ENCODE measurements around the gene MYO9A. TPM values are rescaled to one million over a fixed set of nuclear protein-coding genes. Genes with fewer than 3 reads are reported as not detected.

The MYO9A gene
- total and polyA plus RNA-seq, 2 donors (not counting 1 experiment from before 2014, with no cell fraction given), result 6.2 to 66.1 TPM

GRCh38 chr15:71807125-71807629, 310.8 kb downstream of the MYO9A start:
- no peak for ATAC-seq (ENCODE audit: low read depth)
- H3K9me3 Mint-ChIP-seq (ENCODE audit: insufficient read depth), result no peaks in the 10 kb centered on the region

GRCh38 chr15:71806452-71806931, 311.5 kb downstream of the MYO9A start:
- Histone ChIP-seq H3K9me3 (ENCODE audit: control extremely low read depth in 1 of 3, control insufficient read depth in 2 of 3, insufficient read depth in 1 of 3, low read length in 2 of 3) (peaks cover 0 to 7% (median 0%) of the 10 kb centered on the region in 3 donors), H3K4me1 (ENCODE audit: control insufficient read depth in 2 of 2, insufficient read depth in 2 of 2, low read length in 2 of 2) (no peaks in the 10 kb centered on the region), H3K27ac (ENCODE audit: low read length in 2 of 2) (no peak overlapping the region), H4K20me1 (ENCODE audit: control insufficient read depth, insufficient read depth, low read length, poor library complexity, severe bottlenecking) (no peaks in the 10 kb centered on the region), H3K4me2 (replicated peaks; ENCODE audit: low read depth, low read length, poor library complexity, severe bottlenecking) (no peak overlapping the region), H3K79me2 (ENCODE audit: control insufficient read depth, insufficient read depth, low read length) (no peaks in the 10 kb centered on the region), H3K9ac (ENCODE audit: low read length) (no peak overlapping the region), H3K36me3 (replicated peaks in 1 of 2; ENCODE audit: control extremely low read depth in 1 of 2, control insufficient read depth in 1 of 2, extremely low read depth in 1 of 2, insufficient read depth in 2 of 2, low read length in 1 of 2) (no peaks in the 10 kb centered on the region), H2AFZ (ENCODE audit: insufficient read depth, low read depth, low read length, poor library complexity, severe bottlenecking) (no peak overlapping the region), H3K4me3 (ENCODE audit: control extremely low read depth in 1 of 5, extremely low read depth in 1 of 5, insufficient read depth in 1 of 5, low read depth in 2 of 5, low read length in 4 of 5) (no peak overlapping the region), H3K27me3 (replicated peaks in 1 of 4; ENCODE audit: control extremely low read depth in 1 of 4, control insufficient read depth in 3 of 4, insufficient read depth in 4 of 4, low read length in 3 of 4) (peaks cover 0 to 2% (median 0%) of the 10 kb centered on the region in 4 experiments)
- intact Hi-C loops (cut with micrococcal nuclease), result no loop called here
- H3K4me1 Mint-ChIP-seq, result peaks cover 2% of the 10 kb centered on the region
- no peak for DNase-seq
- H3K27me3 Mint-ChIP-seq, result peaks cover 7% of the 10 kb centered on the region
- POLR2A ChIA-PET, result no interaction called here
- no peak for ATAC-seq (ENCODE audit: low read depth)
- 70% methylated on average over 3 of the region's 7 CpGs for WGBS (ENCODE audit: insufficient coverage)
- no peaks in the 10 kb centered on the region for H3K9me3 Mint-ChIP-seq (ENCODE audit: insufficient read depth)
- CTCF ChIA-PET, result no interaction called here
- no peak overlapping the region for H3K4me3 Mint-ChIP-seq
- no peak overlapping the region for H3K27ac Mint-ChIP-seq
- no peak for TF ChIP-seq EZH2 (IDR thresholded peaks at IDR 0.05; ENCODE audit: borderline replicate concordance, insufficient read depth, low read depth, low read length, poor library complexity, severe bottlenecking)

More at GRCh38 chr15:71807125-71807629, 310.8 kb downstream of the MYO9A start:
- H3K27me3 ChIP-seq (replicated peaks in 1 of 4; ENCODE audit: control extremely low read depth in 1 of 4, control insufficient read depth in 3 of 4, insufficient read depth in 4 of 4, low read length in 3 of 4), result peaks cover 0 to 2% (median 0%) of the 10 kb centered on the region in 4 experiments
- TF ChIP-seq CTCF (IDR thresholded peaks at IDR 0.05), result no peak
- no peak for TF ChIP-seq EZH2 (IDR thresholded peaks at IDR 0.05; ENCODE audit: borderline replicate concordance, insufficient read depth, low read depth, low read length, poor library complexity, severe bottlenecking)
- H3K27me3 Mint-ChIP-seq, result peaks cover 7% of the 10 kb centered on the region
- CTCF ChIA-PET, result no interaction called here
- H3K4me1 Mint-ChIP-seq, result peaks cover 2% of the 10 kb centered on the region
- intact Hi-C loops (cut with micrococcal nuclease), result no loop called here
- no peaks in the 10 kb centered on the region for H3K4me1 ChIP-seq (ENCODE audit: control insufficient read depth in 2 of 2, insufficient read depth in 2 of 2, low read length in 2 of 2)
- no peak overlapping the region for H3K4me2 ChIP-seq (replicated peaks; ENCODE audit: low read depth, low read length, poor library complexity, severe bottlenecking)
- H2AFZ ChIP-seq (ENCODE audit: insufficient read depth, low read depth, low read length, poor library complexity, severe bottlenecking), result no peak overlapping the region
- POLR2A ChIA-PET, result no interaction called here
- H3K36me3 ChIP-seq (replicated peaks in 1 of 2; ENCODE audit: control extremely low read depth in 1 of 2, control insufficient read depth in 1 of 2, extremely low read depth in 1 of 2, insufficient read depth in 2 of 2, low read length in 1 of 2), result no peaks in the 10 kb centered on the region
- 85% methylated on average over 11 of the region's 15 CpGs for WGBS (ENCODE audit: insufficient coverage)
- no peak overlapping the region for H3K27ac Mint-ChIP-seq
- no peak overlapping the region for H3K4me3 Mint-ChIP-seq
- H4K20me1 ChIP-seq (ENCODE audit: control insufficient read depth, insufficient read depth, low read length, poor library complexity, severe bottlenecking), result no peaks in the 10 kb centered on the region
- no peak for DNase-seq
- peaks cover 0 to 3% (median 0%) of the 10 kb centered on the region in 3 donors for H3K9me3 ChIP-seq (ENCODE audit: control extremely low read depth in 1 of 3, control insufficient read depth in 2 of 3, insufficient read depth in 1 of 3, low read length in 2 of 3)
- H3K9ac ChIP-seq (ENCODE audit: low read length), result no peak overlapping the region
- H3K27ac ChIP-seq (ENCODE audit: low read length in 2 of 2), result no peak overlapping the region
- no peak overlapping the region for H3K4me3 ChIP-seq (ENCODE audit: control extremely low read depth in 1 of 5, extremely low read depth in 1 of 5, insufficient read depth in 1 of 5, low read depth in 2 of 5, low read length in 4 of 5)
- no peaks in the 10 kb centered on the region for H3K79me2 ChIP-seq (ENCODE audit: control insufficient read depth, insufficient read depth, low read length)

Measured in B cell (primary cell).